Activated CD8-positive, alpha-beta memory T cell treated with anti-CD3 and anti-CD28 coated beads for 4 hours (primary cell): ENCODE results near the gene TENM3.
"Not testable (repeated sequence)": the region's sequence is repeated elsewhere in the genome, so short reads cannot be mapped to it uniquely, and the experiment has no call there.

Experiments used
- DNase-seq, 2 donors: peaks; one replicate each; pipeline ENCODE4 v3.0.0-alpha.2; 2020; ENCODE audit warnings: low read depth in 2 of 2

Gene TENM3

GRCh38 chr4:182807767-182808548 is 564.8 kb downstream of the TENM3 start:
- DNase-seq: no peak

GRCh38 chr4:182808673-182809416 is 565.6 kb downstream of the TENM3 start:
- peak in 1 of 2 donors; percentile 15 for DNase-seq

- DNase-seq: no peak
Observed at GRCh38 chr4:182809417-182810102, 566.4 kb downstream of the TENM3 start.

GRCh38 chr4:182810103-182810615 is 567.0 kb downstream of the TENM3 start:
- DNase-seq: no peak

GRCh38 chr4:182812916-182813315 is 569.7 kb downstream of the TENM3 start:
- DNase-seq: no peak

- not testable (repeated sequence) for DNase-seq
Observed at GRCh38 chr4:182814065-182814464, 570.9 kb downstream of the TENM3 start.

- no peak for DNase-seq
Observed at GRCh38 chr4:182818926-182819730, 575.9 kb downstream of the TENM3 start.

GRCh38 chr4:182819751-182820150 is 576.5 kb downstream of the TENM3 start:
- no peak for DNase-seq

GRCh38 chr4:182822554-182822953 is 579.4 kb downstream of the TENM3 start:
- DNase-seq: no peak

- no peak for DNase-seq
Observed at GRCh38 chr4:182823576-182823975, 580.4 kb downstream of the TENM3 start.

- DNase-seq: no peak
Observed at GRCh38 chr4:182825003-182825402, 581.8 kb downstream of the TENM3 start.

- no peak for DNase-seq
Observed at GRCh38 chr4:182825786-182826185, 582.6 kb downstream of the TENM3 start.

- no peak for DNase-seq
Observed at GRCh38 chr4:182826391-182826790, 583.2 kb downstream of the TENM3 start.

- DNase-seq: no peak
Observed at GRCh38 chr4:182827166-182827565, 584.0 kb downstream of the TENM3 start.

GRCh38 chr4:182827954-182828353 is 584.8 kb downstream of the TENM3 start:
- no peak for DNase-seq

- no peak for DNase-seq
Observed at GRCh38 chr4:182828360-182829025, 585.3 kb downstream of the TENM3 start.

GRCh38 chr4:182829196-182829595 is 586.0 kb downstream of the TENM3 start:
- no peak for DNase-seq

- DNase-seq: no peak
Observed at GRCh38 chr4:182831376-182831775, 588.2 kb downstream of the TENM3 start.

GRCh38 chr4:182832352-182833120 is 589.3 kb downstream of the TENM3 start:
- DNase-seq: no peak
